Naive thymus-derived CD4-positive, alpha-beta T cell (primary cell): Measurements from ENCODE around the gene MEX3A. TPM values are rescaled to one million over a fixed set of nuclear protein-coding genes. Genes with fewer than 3 reads are reported as not detected.
"Not testable (repeated sequence)": the region's sequence is repeated elsewhere in the genome, so short reads cannot be mapped to it uniquely, and the experiment has no call there.

Source experiments
- ATAC-seq: fragments of 150-1000 bp; cut with Tn5 transposase; 2 replicates; pipeline ENCODE4 v1.10.0; 2021; ENCODE audit warnings: mild to moderate bottlenecking, moderate library complexity
- CTCF ChIA-PET: fragments of 350-600 bp; sonication (Branson Sonifier 250); formaldehyde crosslinking; loops from one replicate; lab custom pipeline; 2021; ENCODE audit warnings: antibody characterized with exemption; lab: Charles Lee
- POLR2A ChIA-PET: fragments of 350-600 bp; sonication (Branson Sonifier 250); formaldehyde crosslinking; loops from one replicate; lab custom pipeline; 2021; ENCODE audit warnings: antibody characterized with exemption, inconsistent platforms; lab: Charles Lee
- DNase-seq, 9 donors: peaks; one replicate each; pipeline versions ENCODE4 v3.0.0 to v3.0.0-alpha.2; 2020 to 2022; ENCODE audit warnings: mixed read lengths in 1 of 9
- H3K27ac ChIP-seq: one replicate; pipeline ENCODE4 v1.7.0; 2013; ENCODE audit warnings: mild to moderate bottlenecking, low read depth, low read length, moderate library complexity
- H3K27me3 ChIP-seq, 2 donors: one replicate each; pipeline ENCODE4 v1.7.0; 2013; ENCODE audit warnings: low read length in 2 of 2, mild to moderate bottlenecking in 2 of 2, moderate library complexity in 2 of 2; ENCODE audit not compliant: control insufficient read depth in 2 of 2, insufficient read depth in 2 of 2
- H3K36me3 ChIP-seq, 3 experiments: 1 replicate in 2 of 3; 2 replicates in 1 of 3; pipeline ENCODE4 v1.7.0; 2013; ENCODE audit warnings: low read length in 3 of 3, mild to moderate bottlenecking in 3 of 3, moderate library complexity in 1 of 3; ENCODE audit not compliant: insufficient read depth in 3 of 3, control insufficient read depth in 2 of 3
- H3K4me1 ChIP-seq, 2 donors: one replicate each; pipeline ENCODE4 v1.7.0; 2013; ENCODE audit warnings: low read length in 2 of 2, mild to moderate bottlenecking in 2 of 2, moderate library complexity in 1 of 2; ENCODE audit not compliant: control insufficient read depth in 2 of 2, insufficient read depth in 2 of 2
- H3K4me3 ChIP-seq: 2 replicates; pipeline ENCODE4 v1.7.0; 2013; ENCODE audit warnings: mild to moderate bottlenecking, low read length
- H3K9me3 ChIP-seq, 3 experiments: 1 replicate in 2 of 3; 2 replicates in 1 of 3; pipeline ENCODE4 v1.7.0; 2013; ENCODE audit warnings: low read length in 3 of 3; ENCODE audit not compliant: control insufficient read depth in 2 of 3
- H3K27ac Mint-ChIP-seq, 9 donors: one replicate each; pipeline ENCODE4 v1.8.0; 2020 to 2022; ENCODE audit warnings: mixed read lengths in 9 of 9, mild to moderate bottlenecking in 8 of 9, moderate library complexity in 5 of 9, inconsistent platforms in 2 of 9
- H3K27me3 Mint-ChIP-seq, 5 donors: one replicate each; pipeline ENCODE4 v1.8.0; 2021 to 2022; ENCODE audit warnings: mixed read lengths in 5 of 5, mild to moderate bottlenecking in 1 of 5
- H3K36me3 Mint-ChIP-seq, 5 donors: one replicate each; pipeline ENCODE4 v1.8.0; 2020 to 2022; ENCODE audit warnings: mixed read lengths in 5 of 5, mild to moderate bottlenecking in 3 of 5, inconsistent platforms in 1 of 5
- H3K4me1 Mint-ChIP-seq, 7 donors: one replicate each; pipeline ENCODE4 v1.8.0; 2020 to 2022; ENCODE audit warnings: mixed read lengths in 7 of 7, mild to moderate bottlenecking in 3 of 7, inconsistent platforms in 1 of 7
- H3K4me3 Mint-ChIP-seq, 10 donors: one replicate each; pipeline ENCODE4 v1.8.0; 2020 to 2022; ENCODE audit warnings: mild to moderate bottlenecking in 10 of 10, mixed read lengths in 10 of 10, moderate library complexity in 6 of 10, inconsistent platforms in 2 of 10
- H3K9me3 Mint-ChIP-seq, 11 donors: one replicate each; pipeline ENCODE4 v1.8.0; 2020 to 2022; ENCODE audit warnings: mixed read lengths in 11 of 11, mild to moderate bottlenecking in 4 of 11, inconsistent platforms in 1 of 11, moderate library complexity in 1 of 11
- intact Hi-C, 2 donors: fragments of 100-400 bp; cut with micrococcal nuclease; formaldehyde crosslinking; loops; one replicate each; pipeline ENCODE4 v1.15.1; 2023
- polyA plus RNA-seq, 2 donors: library from polyadenylated mRNA; unstranded; fragments of 300-500 nt; fragmentation: Illumina TruSeq; gene quantifications; one replicate each; pipeline ENCODE4 v1.2.3, GENCODE V29; 2021
- total RNA-seq, 6 experiments: library from RNA in 5 of 6; stranded (reverse) in 5 of 6; gene quantifications; 1 replicate in 5 of 6; 2 replicates in 1 of 6; pipeline ENCODE4 v1.2.3 and lab custom pipeline; 2021 to 2026

The MEX3A gene
- total and polyA plus RNA-seq, 7 experiments from 2014 or later = 0.05 to 0.15 (median 0.13) TPM; not detected in 3

GRCh38 chr1:156073740-156074139 is 8.5 kb downstream of the MEX3A start:
- H3K27me3 ChIP-seq = no peaks in the 10 kb centered on the region
- Mint-ChIP-seq H3K4me1 (peaks cover 0 to 10% (median 0%) of the 10 kb centered on the region in 7 donors), H3K36me3 (no peaks in the 10 kb centered on the region), H3K27ac (no peak overlapping the region), H3K9me3 (peaks cover 0 to 2% (median 0%) of the 10 kb centered on the region in 11 donors), H3K4me3 (no peak overlapping the region), H3K27me3 (peaks cover 0 to 36% (median 5%) of the 10 kb centered on the region in 5 donors)
- ChIA-PET CTCF (no interaction called here), POLR2A (no interaction called here)
- H3K4me1 ChIP-seq = no peaks in the 10 kb centered on the region
- ATAC-seq (no peak), DNase-seq (no peak)
- no peaks in the 10 kb centered on the region for H3K36me3 ChIP-seq
- no peaks in the 10 kb centered on the region for H3K9me3 ChIP-seq
- H3K4me3 ChIP-seq = no peak overlapping the region
- intact Hi-C loops = no loop called here
- no peak overlapping the region for H3K27ac ChIP-seq

GRCh38 chr1:156073110-156073687 is 9.1 kb downstream of the MEX3A start:
- peaks cover 0 to 2% (median 0%) of the 10 kb centered on the region in 11 donors for H3K9me3 Mint-ChIP-seq
- H3K4me1 Mint-ChIP-seq = peaks cover 0 to 10% (median 0%) of the 10 kb centered on the region in 7 donors
- ChIA-PET CTCF (no interaction called here), POLR2A (no interaction called here)
- H3K27me3 Mint-ChIP-seq = peaks cover 0 to 31% (median 5%) of the 10 kb centered on the region in 5 donors
- no peaks in the 10 kb centered on the region for H3K9me3 ChIP-seq
- no peak overlapping the region for H3K27ac ChIP-seq
- no peak overlapping the region for H3K4me3 ChIP-seq
- no peak for ATAC-seq
- H3K36me3 ChIP-seq = no peaks in the 10 kb centered on the region
- H3K4me3 Mint-ChIP-seq = no peak overlapping the region
- no peak overlapping the region for H3K27ac Mint-ChIP-seq
- intact Hi-C loops = no loop called here
- no peaks in the 10 kb centered on the region for H3K4me1 ChIP-seq
- DNase-seq = no peak
- no peaks in the 10 kb centered on the region for H3K27me3 ChIP-seq
- no peaks in the 10 kb centered on the region for H3K36me3 Mint-ChIP-seq

GRCh38 chr1:156072251-156072650 is 10.0 kb downstream of the MEX3A start:
- Histone ChIP-seq H3K27me3 (no peaks in the 10 kb centered on the region), H3K4me3 (no peak overlapping the region), H3K27ac (no peak overlapping the region), H3K9me3 (no peaks in the 10 kb centered on the region), H3K4me1 (no peaks in the 10 kb centered on the region), H3K36me3 (no peaks in the 10 kb centered on the region)
- no peak overlapping the region for H3K27ac Mint-ChIP-seq
- H3K4me3 Mint-ChIP-seq = no peak overlapping the region
- no peaks in the 10 kb centered on the region for H3K36me3 Mint-ChIP-seq
- no peaks in the 10 kb centered on the region for H3K9me3 Mint-ChIP-seq
- no peak for DNase-seq
- ChIA-PET POLR2A (no interaction called here), CTCF (no interaction called here)
- intact Hi-C loops = no loop called here
- H3K27me3 Mint-ChIP-seq = peaks cover 0 to 27% (median 0%) of the 10 kb centered on the region in 5 donors
- peaks cover 0 to 7% (median 0%) of the 10 kb centered on the region in 7 donors for H3K4me1 Mint-ChIP-seq
- no peak for ATAC-seq

GRCh38 chr1:156071332-156071816 is 10.9 kb downstream of the MEX3A start:
- H3K36me3 Mint-ChIP-seq, H3K4me3 ChIP-seq, H3K4me3 Mint-ChIP-seq, H3K27me3 ChIP-seq, DNase-seq, intact Hi-C loops, H3K27ac Mint-ChIP-seq, H3K9me3 ChIP-seq, H3K27ac ChIP-seq, H3K4me1 ChIP-seq, H3K36me3 ChIP-seq, POLR2A ChIA-PET, ATAC-seq, H3K9me3 Mint-ChIP-seq, CTCF ChIA-PET: not testable (repeated sequence)
- H3K4me1 Mint-ChIP-seq = peaks cover 0 to 10% (median 3%) of the 10 kb centered on the region in 7 donors
- H3K27me3 Mint-ChIP-seq = peaks cover 0 to 27% (median 0%) of the 10 kb centered on the region in 5 donors

DNA sequence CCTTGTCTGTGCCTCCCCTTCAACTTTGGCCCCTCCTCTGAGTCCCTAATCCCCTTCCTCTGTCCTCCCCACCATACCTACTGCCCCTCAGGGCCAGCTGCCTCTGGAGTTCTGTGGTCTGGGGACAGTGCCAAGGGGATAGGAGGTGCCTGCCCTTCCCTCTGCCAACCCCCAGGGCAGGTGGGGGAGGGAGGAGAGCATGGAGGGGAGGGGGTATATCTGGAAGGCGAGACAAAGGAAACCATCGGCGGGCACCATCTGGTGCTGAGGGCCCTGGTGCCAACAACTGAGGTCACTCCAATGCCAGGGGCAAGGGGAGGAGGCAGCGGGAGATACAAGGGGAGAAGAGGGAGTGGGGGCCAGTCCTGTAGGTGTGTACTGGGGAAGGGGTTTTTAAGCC is 11.7 kb downstream of the MEX3A start:
- Histone ChIP-seq H3K4me3 (no peak overlapping the region), H3K27me3 (no peaks in the 10 kb centered on the region), H3K4me1 (no peaks in the 10 kb centered on the region), H3K36me3 (no peaks in the 10 kb centered on the region), H3K9me3 (no peaks in the 10 kb centered on the region), H3K27ac (no peak overlapping the region)
- Mint-ChIP-seq H3K27me3 (peaks cover 0 to 26% (median 0%) of the 10 kb centered on the region in 5 donors), H3K36me3 (no peaks in the 10 kb centered on the region), H3K4me1 (peaks cover 0 to 10% (median 5%) of the 10 kb centered on the region in 7 donors), H3K27ac (no peak overlapping the region), H3K4me3 (no peak overlapping the region), H3K9me3 (no peaks in the 10 kb centered on the region)
- no peak for ATAC-seq
- DNase-seq = no peak
- POLR2A ChIA-PET = no interaction called here
- CTCF ChIA-PET = interaction anchor here (0.7 kb wide), 1 partner anchor 63 kb away, joined by 3 read pairs; no protein-coding TSS in a partner anchor
- intact Hi-C loops = no loop called here

- no peaks in the 10 kb centered on the region for H3K9me3 Mint-ChIP-seq
- H3K9me3 ChIP-seq = no peaks in the 10 kb centered on the region
- H3K4me1 Mint-ChIP-seq = peaks cover 0 to 16% (median 5%) of the 10 kb centered on the region in 7 donors
Measured at GRCh38 chr1:156069490-156070455, 12.5 kb downstream of the MEX3A start.

More at GRCh38 chr1:156069490-156070455, 12.5 kb downstream of the MEX3A start:
- CTCF ChIA-PET = interaction anchor here (0.7 kb wide), 1 partner anchor 64 kb away, joined by 3 read pairs; no protein-coding TSS in a partner anchor
- no peak for ATAC-seq
- no peak overlapping the region for H3K4me3 Mint-ChIP-seq
- H3K27me3 Mint-ChIP-seq = peaks cover 0 to 20% (median 0%) of the 10 kb centered on the region in 5 donors
- intact Hi-C loops = loop anchor here in 1 of 2 donors (5.0 kb wide), 1 partner anchor 62 kb away; no protein-coding TSS in a partner anchor
- Histone ChIP-seq H3K27ac (no peak overlapping the region), H3K4me1 (no peaks in the 10 kb centered on the region), H3K36me3 (no peaks in the 10 kb centered on the region), H3K4me3 (no peak overlapping the region), H3K27me3 (no peaks in the 10 kb centered on the region)
- H3K27ac Mint-ChIP-seq = no peak overlapping the region
- no peaks in the 10 kb centered on the region for H3K36me3 Mint-ChIP-seq
- DNase-seq = no peak
- POLR2A ChIA-PET = no interaction called here
